HG02840 (cell line): ENCODE data around the gene VEPH1.

Source experiments
- ATAC-seq: cut with Tn5 transposase; IDR thresholded peaks from one replicate; pipeline ENCODE4 v1.9.1; 2021; ENCODE audit warnings: mild to moderate bottlenecking, moderate library complexity, moderate number of reproducible peaks; ENCODE audit not compliant: unreplicated experiment, low FRiP score

VEPH1 gene

DNA sequence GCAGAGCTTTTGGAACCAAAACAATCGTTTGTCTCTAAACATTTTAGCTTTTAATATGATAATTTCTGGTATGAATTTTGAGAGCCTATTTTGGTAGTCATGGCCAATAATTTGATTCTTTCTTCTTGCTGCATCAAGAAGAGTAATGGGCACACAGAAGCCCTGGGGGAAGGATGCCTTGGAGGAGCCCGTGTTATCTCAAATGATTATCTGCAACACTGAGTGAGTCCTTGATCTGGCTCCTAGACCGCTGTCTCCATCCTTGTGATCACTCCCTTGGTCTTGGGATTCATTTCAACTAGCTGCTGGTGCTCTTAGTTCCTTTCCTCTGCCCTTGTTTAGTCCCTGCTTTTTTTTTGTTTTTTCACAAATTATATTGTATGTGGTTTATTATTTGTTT, 265.3 kb downstream of the VEPH1 start:
- ATAC-seq, result no peak

DNA sequence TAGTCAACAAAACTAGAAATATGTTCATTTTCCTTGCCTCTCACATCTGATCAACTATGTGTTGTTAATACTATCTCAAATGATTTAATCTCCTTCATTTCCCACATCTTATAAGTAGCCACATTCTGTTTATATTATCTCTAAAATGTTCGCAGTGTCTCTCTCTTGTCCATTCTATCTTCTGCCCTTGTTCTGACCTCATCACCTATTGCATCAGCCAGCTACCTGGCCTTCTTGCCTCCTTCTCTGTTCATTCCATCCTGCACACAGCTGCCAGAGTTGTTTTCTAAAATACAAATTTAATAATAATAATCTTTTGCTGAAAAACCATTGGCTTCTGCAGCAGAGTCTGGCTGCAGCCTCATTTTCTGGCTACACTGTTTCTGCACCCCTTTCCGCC, 267.9 kb downstream of the VEPH1 start:
- no peak for ATAC-seq

DNA sequence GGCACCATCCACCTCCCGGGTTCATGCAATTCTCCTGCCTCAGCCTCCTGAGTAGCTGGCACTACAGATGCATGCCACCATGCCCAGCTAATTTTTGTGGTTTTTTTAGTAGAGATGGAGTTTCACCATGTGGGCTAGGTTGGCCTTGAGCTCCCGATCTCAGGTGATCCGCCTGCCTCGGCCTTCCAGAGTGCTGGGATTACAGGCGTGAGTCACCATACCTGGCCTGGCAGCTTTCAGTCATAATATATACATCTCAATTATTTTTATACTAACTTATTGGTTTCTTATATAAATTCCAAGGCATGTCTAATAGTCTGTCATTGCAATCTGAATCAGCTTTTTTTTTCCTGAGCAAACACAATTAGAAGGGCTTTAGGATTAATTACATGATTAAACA, 269.3 kb downstream of the VEPH1 start:
- ATAC-seq, result no peak

DNA sequence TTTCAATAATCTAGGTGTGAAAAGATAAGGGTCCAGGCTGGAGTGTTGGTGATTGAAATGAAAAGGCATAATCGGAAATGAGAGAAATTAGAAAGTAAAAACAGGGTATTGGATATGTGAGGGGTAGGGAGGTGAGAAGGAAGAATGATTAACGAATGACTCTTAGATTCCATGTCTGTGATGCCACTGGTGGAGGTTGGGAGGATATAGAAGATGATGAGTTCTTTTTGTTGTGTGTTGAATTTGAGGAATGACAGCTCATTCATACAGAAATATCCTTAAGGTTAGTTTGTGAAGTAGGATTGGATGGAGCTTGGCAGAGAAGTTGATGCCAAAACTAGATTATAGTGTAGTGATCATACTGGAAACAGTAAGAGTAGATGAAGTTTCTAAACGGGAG, 271.1 kb downstream of the VEPH1 start:
- no peak for ATAC-seq

DNA sequence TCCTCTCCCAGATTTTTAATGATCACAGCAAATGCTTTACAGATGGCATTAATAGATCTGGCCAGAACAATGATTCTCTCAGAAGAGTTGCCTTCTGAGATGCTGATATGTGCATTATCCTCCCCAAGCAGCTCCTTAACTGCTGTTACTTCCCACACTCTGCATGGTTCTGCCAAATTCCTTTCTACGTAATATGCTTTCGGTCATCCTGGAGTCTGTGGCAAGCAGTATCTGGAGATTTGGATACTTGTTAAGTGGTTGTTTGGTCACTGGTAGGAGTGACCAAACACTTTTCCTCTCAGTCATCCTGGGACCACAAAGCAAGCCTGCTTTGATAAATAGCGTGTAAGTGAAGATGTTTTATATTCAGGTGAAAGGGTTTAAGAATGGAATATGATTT, 272.1 kb downstream of the VEPH1 start:
- no peak for ATAC-seq

DNA sequence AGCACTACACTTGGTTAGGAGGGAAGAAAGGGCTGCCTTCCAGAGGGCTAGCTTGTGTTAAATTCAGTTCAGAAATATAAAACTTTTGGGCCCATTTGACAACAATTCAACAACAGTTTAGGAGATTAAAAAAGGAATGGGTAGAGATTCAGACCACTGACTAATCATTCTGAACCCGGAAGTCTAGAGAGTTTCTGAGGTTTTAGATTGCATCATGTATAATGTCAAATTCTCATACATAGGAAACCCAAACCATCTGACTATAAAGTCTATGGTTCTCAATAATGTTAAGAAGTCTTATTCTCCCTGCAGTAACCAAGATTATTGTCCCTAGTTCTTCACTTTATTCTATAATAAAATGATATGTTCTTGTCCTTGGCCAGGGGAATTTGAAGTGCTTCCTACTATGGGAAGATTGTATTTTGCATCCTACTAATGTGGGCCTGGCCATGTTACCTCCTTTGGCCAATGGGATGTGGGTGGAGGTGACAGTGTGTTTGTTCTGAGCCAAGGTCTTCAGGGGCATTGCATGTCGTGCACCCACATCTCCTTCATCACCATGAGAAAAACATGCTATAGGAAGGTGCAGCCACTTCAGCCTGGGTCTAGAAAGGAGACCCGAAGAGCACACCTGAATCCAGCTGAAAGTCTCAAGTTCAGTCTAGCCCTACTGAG, 276.9 kb downstream of the VEPH1 start:
- ATAC-seq, result no peak

DNA sequence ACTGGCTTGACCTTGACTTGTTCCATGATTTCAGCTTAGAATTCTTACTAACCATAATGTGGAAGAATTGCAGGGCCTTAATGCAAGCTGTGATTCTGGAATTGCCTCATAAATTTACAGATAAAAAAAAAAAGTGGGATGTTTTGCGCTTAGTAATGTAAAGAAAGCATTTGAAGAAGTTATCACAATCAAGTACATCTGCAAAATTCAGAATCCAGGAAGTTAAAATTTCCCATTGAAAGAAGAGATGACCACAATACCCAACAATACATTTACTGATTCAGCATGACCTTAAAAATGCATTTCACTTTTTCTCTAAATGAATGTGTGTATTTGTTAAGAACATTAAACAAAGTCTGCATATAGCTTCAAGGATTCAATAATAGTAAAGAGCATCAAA, 278.2 kb downstream of the VEPH1 start:
- ATAC-seq, result no peak

DNA sequence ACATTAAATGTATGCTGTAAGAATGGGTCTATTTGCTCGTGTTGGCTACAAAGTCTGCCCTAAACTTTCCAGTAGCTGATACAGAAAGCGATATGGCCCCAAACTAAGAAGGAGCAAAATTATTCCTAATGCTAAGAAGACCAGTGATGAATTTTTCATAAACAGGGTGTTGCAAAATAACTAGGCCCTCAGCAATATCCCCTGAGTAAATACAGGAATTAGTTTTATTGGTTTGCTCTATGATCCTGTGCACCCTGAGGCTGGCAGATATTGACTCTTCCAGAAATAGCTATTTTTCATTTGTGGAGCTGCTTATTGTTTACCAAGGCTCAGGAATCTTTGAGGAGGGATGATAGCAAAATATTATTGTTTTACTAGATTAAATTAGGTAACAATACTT, 282.3 kb downstream of the VEPH1 start:
- no peak for ATAC-seq

DNA sequence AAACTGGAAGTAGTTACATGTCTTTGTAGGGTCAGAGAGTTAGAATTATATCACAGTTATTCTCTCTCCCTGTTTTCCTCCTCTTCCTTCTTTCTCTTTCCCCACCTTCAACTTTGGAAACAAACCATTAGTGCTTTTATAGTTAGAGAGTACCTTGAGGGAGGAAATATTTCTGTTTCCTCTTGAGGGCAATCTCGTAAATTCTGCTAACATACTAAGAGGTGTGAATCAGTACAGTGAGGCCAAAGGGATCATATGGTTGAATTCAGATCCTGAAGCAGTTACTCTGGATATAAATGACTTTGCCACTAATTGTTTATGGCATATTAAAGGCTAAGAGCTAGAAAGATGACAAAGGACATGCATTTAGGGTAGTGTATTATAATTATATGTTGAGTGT, 283.0 kb downstream of the VEPH1 start:
- ATAC-seq, result no peak

DNA sequence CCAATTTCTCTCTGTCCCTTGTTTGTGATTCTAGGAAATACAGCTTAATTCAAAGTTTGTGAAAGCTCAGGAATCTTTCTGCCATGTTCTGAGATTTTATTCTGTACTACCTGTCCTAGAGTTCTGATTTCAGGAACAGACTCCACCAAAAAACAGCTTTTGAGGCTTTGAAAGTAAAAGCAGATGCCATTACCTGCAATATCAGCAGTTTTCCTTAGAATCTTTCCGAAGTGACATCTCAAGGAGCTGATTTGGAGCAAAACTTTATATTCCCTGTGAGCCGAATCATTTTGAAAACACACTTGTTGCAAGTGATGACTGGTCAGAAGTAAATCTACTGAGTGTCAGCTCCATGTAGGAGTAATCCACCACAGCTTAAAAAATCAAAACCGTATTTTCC, 284.0 kb downstream of the VEPH1 start:
- ATAC-seq, result no peak
